ENCODE results near the gene SLC35G3. TPM values are rescaled to one million over a fixed set of nuclear protein-coding genes. Genes with fewer than 3 reads are reported as not detected.

SLC35G3 gene
- total RNA-seq, 1 donor = not detected

GRCh38 chr17:35149941-35150340 is 44.3 kb downstream of the SLC35G3 start:
- H3K4me3 ChIP-seq (ENCODE audit: low read depth, low read length) = no peak overlapping the region
- DNase-seq (ENCODE audit: low read depth) = no peak
- TF ChIP-seq, protein P1, sequence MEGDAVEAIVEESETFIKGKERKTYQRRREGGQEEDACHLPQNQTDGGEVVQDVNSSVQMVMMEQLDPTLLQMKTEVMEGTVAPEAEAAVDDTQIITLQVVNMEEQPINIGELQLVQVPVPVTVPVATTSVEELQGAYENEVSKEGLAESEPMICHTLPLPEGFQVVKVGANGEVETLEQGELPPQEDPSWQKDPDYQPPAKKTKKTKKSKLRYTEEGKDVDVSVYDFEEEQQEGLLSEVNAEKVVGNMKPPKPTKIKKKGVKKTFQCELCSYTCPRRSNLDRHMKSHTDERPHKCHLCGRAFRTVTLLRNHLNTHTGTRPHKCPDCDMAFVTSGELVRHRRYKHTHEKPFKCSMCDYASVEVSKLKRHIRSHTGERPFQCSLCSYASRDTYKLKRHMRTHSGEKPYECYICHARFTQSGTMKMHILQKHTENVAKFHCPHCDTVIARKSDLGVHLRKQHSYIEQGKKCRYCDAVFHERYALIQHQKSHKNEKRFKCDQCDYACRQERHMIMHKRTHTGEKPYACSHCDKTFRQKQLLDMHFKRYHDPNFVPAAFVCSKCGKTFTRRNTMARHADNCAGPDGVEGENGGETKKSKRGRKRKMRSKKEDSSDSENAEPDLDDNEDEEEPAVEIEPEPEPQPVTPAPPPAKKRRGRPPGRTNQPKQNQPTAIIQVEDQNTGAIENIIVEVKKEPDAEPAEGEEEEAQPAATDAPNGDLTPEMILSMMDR (IDR thresholded peaks at IDR 0.05; ENCODE audit: insufficient read depth, low read length) = no peak

DNA sequence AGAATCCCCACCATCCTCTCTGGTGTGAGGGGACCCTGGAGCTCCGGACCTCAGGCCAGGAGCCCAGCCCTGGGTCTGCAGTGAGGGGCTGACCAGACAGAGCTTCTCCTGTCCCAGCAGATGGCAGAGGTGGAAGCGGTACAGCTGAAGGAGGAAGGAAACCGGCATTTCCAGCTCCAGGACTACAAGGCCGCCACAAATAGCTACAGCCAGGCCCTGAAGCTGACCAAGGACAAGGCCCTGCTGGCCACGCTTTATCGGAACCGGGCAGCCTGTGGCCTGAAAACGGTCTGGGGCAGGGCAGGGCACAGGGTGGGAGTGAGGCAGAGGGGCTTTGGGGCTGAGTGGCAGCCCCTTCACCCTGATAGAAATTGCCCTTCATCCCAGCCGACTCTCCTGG is 46.0 kb downstream of the SLC35G3 start:
- no peak overlapping the region for H3K4me3 ChIP-seq (ENCODE audit: low read depth, low read length)
- TF ChIP-seq, protein P1 (IDR thresholded peaks at IDR 0.05; ENCODE audit: insufficient read depth, low read length) = no peak
- no peak for DNase-seq (ENCODE audit: low read depth)

GRCh38 chr17:35147375-35147905 is 46.8 kb downstream of the SLC35G3 start, which contains the start of gene UNC45B:
Gene UNC45B, plus strand, starts transcription at chr17:35147817. Its CDS starts 447 bp downstream, at chr17:35148264.
- no peak for DNase-seq (ENCODE audit: low read depth)
- TF ChIP-seq, protein P1 (IDR thresholded peaks at IDR 0.05; ENCODE audit: insufficient read depth, low read length) = no peak

DNA sequence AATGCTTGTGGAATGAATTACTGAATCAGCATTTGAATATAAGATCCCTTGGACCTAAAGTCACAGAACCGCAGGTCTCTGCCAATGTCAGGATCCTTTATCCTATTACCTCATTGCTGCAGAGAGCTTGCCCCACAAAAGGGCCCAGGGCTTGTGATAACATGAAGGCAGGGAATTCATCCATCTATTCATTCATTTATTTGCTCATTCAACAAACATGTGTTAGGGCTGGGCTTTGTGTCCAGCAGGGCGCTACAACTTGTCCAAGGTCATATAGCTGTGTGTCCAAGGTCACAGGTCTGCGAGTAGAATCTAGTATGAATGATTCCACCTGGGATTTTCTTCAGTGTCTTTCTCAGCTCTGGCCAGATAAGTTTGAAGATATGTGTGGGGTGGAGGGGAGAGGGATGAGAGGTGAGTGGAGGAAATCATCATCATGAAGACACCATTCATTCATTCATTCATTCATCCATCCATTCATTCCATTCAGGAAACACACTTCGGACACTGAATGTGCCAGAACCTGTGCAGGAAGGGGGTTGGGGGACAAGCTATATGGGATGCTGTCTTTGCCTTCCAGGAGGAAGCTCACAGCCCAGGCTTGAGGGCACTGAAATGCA is 47.9 kb downstream of the SLC35G3 start:
- DNase-seq (ENCODE audit: low read depth) = no peak
- H3K4me3 ChIP-seq (ENCODE audit: low read depth, low read length) = no peak overlapping the region
- TF ChIP-seq, protein P1 (IDR thresholded peaks at IDR 0.05; ENCODE audit: insufficient read depth, low read length) = no peak

More at GRCh38 chr17:35147375-35147905, 46.8 kb downstream of the SLC35G3 start, which contains the start of gene UNC45B:
- no peak within 1 kb of the TSS for H3K4me3 ChIP-seq (ENCODE audit: low read depth, low read length)

- TF ChIP-seq, protein P1 (IDR thresholded peaks at IDR 0.05; ENCODE audit: insufficient read depth, low read length) = no peak
- no peak overlapping the region for H3K4me3 ChIP-seq (ENCODE audit: low read depth, low read length)
- DNase-seq (ENCODE audit: low read depth) = no peak
These were observed 49.4 kb downstream of the SLC35G3 start for GRCh38 chr17:35144840-35145239.

Other genes with a start within 250 kb of the SLC35G3 start
- 3.2 and 12.0 TPM in 2 replicates for gene CCT6B, start 232.9 kb downstream of the SLC35G3 start, total RNA-seq (ENCODE audit: low replicate concordance)
- gene ZNF830, start 232.9 kb downstream of the SLC35G3 start, total RNA-seq (ENCODE audit: low replicate concordance) = 10.5 and 94.8 TPM in 2 replicates
- 9.2 and 31.0 TPM in 2 replicates for gene LIG3, start 213.9 kb downstream of the SLC35G3 start, total RNA-seq (ENCODE audit: low replicate concordance)
- gene RFFL, start 130.7 kb downstream of the SLC35G3 start, total RNA-seq (ENCODE audit: low replicate concordance) = 17.0 TPM in 2 replicates
- gene RAD51D, start 74.5 kb downstream of the SLC35G3 start, total RNA-seq (ENCODE audit: low replicate concordance) = 4.7 and 14.8 TPM in 2 replicates
- gene FNDC8, start 72.8 kb downstream of the SLC35G3 start, total RNA-seq (ENCODE audit: low replicate concordance) = not detected in 2 replicates
- gene NLE1, start 52.1 kb downstream of the SLC35G3 start, total RNA-seq (ENCODE audit: low replicate concordance) = 11.7 and 14.1 TPM in 2 replicates
- gene UNC45B, start 46.6 kb downstream of the SLC35G3 start, total RNA-seq (ENCODE audit: low replicate concordance) = not detected in 2 replicates
- 107 and 176 TPM in 2 replicates for gene SLFN5, start 48.7 kb upstream of the SLC35G3 start, total RNA-seq (ENCODE audit: low replicate concordance)
- gene SLFN11, start 179.2 kb upstream of the SLC35G3 start, total RNA-seq (ENCODE audit: low replicate concordance) = 41.5 and 99.2 TPM in 2 replicates
- 24.0 and 58.1 TPM in 2 replicates for gene SLFN12, start 238.1 kb upstream of the SLC35G3 start, total RNA-seq (ENCODE audit: low replicate concordance)